ENCODE results near the gene SSX2IP.

SSX2IP gene

DNA sequence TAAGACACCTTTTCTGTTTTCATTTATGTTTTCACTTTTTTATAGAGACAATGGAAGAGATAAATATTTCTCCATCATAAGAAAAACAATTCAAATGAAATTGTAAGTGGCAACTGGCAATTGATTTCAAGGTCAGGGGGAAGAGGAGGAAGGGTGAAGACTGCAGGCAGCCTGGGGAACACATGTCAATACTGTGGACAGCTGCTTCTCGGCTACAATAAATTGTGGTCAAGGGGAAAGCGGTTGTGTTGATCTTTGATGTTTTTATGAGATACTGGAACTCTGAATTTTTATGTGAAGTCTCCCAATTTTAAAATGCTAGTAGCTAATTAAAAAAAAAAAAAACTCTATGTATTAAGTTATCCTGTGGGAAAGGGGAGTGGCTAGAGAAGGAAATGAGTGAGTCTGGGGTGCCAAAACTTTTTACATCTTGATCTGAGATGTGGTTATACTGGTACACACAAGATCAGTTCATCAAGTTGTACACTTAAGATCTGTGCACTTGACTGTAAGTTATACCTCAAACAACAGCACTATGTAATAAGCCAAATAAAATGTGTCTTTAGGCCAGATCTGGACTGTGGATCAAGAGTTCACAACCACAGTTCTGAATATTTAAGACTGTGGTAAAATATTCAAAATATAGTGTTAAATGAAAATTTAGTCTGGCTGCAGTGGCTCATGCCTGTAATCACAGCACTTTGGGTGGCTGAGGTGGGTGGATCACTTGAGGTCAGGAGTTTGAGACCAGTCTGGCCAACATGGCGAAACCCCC is 18.0 kb downstream of the SSX2IP start:
- in situ Hi-C loops (cut with HindIII; ENCODE audit: low sequenced_read_pairs): no loop called here
- no peak for DNase-seq (ENCODE audit: low read depth)
- H3K4me3 ChIP-seq (ENCODE audit: low read depth, low read length): no peak overlapping the region
- TF ChIP-seq, protein P1, sequence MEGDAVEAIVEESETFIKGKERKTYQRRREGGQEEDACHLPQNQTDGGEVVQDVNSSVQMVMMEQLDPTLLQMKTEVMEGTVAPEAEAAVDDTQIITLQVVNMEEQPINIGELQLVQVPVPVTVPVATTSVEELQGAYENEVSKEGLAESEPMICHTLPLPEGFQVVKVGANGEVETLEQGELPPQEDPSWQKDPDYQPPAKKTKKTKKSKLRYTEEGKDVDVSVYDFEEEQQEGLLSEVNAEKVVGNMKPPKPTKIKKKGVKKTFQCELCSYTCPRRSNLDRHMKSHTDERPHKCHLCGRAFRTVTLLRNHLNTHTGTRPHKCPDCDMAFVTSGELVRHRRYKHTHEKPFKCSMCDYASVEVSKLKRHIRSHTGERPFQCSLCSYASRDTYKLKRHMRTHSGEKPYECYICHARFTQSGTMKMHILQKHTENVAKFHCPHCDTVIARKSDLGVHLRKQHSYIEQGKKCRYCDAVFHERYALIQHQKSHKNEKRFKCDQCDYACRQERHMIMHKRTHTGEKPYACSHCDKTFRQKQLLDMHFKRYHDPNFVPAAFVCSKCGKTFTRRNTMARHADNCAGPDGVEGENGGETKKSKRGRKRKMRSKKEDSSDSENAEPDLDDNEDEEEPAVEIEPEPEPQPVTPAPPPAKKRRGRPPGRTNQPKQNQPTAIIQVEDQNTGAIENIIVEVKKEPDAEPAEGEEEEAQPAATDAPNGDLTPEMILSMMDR (IDR thresholded peaks at IDR 0.05; ENCODE audit: low read depth, low read length, missing control alignments): no peak

DNA sequence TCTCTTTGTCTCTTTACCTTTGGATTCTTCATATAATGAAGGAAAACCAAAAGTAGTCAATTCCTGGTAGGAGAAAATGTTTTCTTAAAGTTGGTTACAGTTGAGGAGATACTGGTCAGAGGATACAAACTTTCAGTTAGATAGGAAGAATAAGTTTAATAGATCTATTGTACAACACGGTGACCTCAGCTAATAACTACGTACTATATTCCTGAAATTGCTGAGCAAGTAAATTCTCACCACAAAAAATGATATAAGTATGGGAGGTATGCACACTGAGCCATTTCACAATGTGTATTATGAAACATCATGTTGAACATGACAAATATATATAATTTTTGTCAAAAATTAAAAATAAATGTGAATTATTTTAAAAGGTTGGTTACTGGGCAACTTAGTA is 20.4 kb downstream of the SSX2IP start:
- DNase-seq (ENCODE audit: low read depth): no peak
- TF ChIP-seq, protein P1 (IDR thresholded peaks at IDR 0.05; ENCODE audit: low read depth, low read length, missing control alignments): no peak
- in situ Hi-C loops (cut with HindIII; ENCODE audit: low sequenced_read_pairs): no loop called here
- no peak overlapping the region for H3K4me3 ChIP-seq (ENCODE audit: low read depth, low read length)

DNA sequence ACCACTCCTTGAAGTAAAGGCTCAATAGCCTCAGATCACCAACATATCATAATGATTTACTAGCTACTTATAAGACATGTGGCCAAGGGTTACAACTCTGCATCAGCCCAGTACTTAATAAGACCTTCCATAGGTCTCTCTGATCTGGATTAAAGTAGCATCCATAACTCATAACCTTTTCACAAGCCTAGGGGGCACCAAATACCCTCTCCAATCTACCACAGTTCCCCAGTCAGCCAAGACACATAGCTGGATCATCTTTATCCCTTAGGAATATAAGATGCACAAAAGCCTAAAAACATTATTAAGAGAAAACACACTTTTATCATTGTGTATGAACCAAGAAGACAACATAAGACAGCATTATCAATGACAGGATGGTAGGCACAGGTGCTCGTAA is 22.1 kb downstream of the SSX2IP start:
- no peak overlapping the region for H3K4me3 ChIP-seq (ENCODE audit: low read depth, low read length)
- no peak for DNase-seq (ENCODE audit: low read depth)
- in situ Hi-C loops (cut with HindIII; ENCODE audit: low sequenced_read_pairs): no loop called here
- TF ChIP-seq, protein P1 (IDR thresholded peaks at IDR 0.05; ENCODE audit: low read depth, low read length, missing control alignments): peak; percentile 29

DNA sequence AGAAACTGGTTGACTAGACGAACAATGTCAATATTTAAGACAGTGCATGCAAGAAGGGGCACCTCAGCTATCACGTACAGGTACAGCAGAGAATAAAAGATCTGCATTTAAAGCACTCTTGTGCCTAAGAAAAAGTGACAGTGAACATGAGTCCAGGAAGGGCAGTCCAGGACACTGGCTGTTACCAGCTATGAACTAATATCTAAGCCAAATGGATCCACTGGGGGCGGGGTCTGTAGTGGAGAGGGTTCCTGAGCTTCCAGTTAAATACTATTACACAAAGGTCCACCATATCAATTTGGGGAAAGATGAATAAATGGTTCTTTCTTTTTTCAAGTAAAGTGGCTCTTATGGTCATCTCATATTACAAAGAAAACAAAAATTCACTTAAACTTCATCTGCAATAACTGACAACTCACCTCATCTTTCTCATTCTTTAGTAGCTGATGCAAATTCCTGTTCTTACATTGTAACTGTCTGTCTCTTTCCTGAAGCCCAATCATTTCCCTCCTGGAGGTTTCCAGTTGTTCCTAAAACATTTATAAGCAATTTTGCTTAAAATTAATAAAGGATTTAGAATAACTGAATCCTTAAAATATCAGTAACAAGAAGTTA is 24.5 kb downstream of the SSX2IP start:
- no peak for DNase-seq (ENCODE audit: low read depth)
- no peak overlapping the region for H3K4me3 ChIP-seq (ENCODE audit: low read depth, low read length)
- in situ Hi-C loops (cut with HindIII; ENCODE audit: low sequenced_read_pairs): no loop called here
- TF ChIP-seq, protein P1 (IDR thresholded peaks at IDR 0.05; ENCODE audit: low read depth, low read length, missing control alignments): no peak

DNA sequence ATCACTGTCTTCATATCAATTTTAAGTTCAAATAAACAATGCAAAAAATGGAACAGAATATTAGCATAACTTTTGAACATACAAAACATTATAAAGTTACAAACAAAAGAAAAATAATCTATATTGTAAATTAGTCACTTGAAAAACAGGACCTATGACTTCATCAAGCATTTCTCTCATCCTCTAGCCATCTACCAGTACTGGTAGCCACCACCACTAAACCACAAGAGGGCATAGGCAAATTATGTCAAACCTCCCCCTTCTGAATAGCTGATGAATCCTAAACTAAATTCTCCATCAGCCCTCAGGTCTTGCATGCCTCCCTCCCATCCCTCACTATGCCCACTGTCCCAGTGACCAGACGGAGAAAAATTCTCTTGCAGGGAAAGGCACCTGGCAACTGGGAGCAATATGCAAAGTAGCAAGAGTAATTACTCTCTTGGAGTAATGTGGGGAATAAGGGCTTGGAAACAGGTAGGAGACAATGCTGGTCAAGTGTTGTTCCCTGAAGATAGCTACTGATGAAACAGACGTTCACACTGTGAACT is 37.1 kb downstream of the SSX2IP start:
- DNase-seq (ENCODE audit: low read depth): no peak
- in situ Hi-C loops (cut with HindIII; ENCODE audit: low sequenced_read_pairs): no loop called here
- TF ChIP-seq, protein P1 (IDR thresholded peaks at IDR 0.05; ENCODE audit: low read depth, low read length, missing control alignments): no peak
- no peak overlapping the region for H3K4me3 ChIP-seq (ENCODE audit: low read depth, low read length)

DNA sequence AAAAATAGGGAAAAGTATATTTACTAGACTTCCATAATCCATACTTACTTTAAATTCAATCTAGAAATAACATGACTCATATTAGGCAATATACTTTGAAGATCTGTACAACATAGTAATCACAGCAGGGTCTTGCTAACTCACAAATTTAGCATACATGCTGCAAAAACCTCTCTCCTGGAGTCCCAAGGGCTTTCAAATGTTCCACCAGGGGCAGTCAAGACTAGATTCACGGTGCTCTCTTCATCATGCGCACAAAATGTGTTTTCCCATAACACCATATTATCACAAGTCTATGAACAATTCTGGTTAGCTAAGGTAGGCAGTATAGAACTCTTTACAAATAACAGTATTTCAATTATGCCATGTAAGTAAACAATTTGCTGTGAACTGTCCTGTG is 45.8 kb downstream of the SSX2IP start:
- no peak for DNase-seq (ENCODE audit: low read depth)
- H3K4me3 ChIP-seq (ENCODE audit: low read depth, low read length): no peak overlapping the region
- in situ Hi-C loops (cut with HindIII; ENCODE audit: low sequenced_read_pairs): no loop called here
- TF ChIP-seq, protein P1 (IDR thresholded peaks at IDR 0.05; ENCODE audit: low read depth, low read length, missing control alignments): no peak
